ENCODE results near the gene CDKN1B. TPM values are rescaled to one million over a fixed set of nuclear protein-coding genes. Genes with fewer than 3 reads are reported as not detected.
A peak's percentile ranks its signal among the peaks of the same experiment; 100 is the strongest.

The CDKN1B gene
- polyA plus RNA-seq (ENCODE audit: low read depth in 6 of 6) = 10 to 100 TPM in 4 of 6 donors, 1 to 10 TPM in 2; 4.7 to 26.8 (median 14.5) TPM

DNA sequence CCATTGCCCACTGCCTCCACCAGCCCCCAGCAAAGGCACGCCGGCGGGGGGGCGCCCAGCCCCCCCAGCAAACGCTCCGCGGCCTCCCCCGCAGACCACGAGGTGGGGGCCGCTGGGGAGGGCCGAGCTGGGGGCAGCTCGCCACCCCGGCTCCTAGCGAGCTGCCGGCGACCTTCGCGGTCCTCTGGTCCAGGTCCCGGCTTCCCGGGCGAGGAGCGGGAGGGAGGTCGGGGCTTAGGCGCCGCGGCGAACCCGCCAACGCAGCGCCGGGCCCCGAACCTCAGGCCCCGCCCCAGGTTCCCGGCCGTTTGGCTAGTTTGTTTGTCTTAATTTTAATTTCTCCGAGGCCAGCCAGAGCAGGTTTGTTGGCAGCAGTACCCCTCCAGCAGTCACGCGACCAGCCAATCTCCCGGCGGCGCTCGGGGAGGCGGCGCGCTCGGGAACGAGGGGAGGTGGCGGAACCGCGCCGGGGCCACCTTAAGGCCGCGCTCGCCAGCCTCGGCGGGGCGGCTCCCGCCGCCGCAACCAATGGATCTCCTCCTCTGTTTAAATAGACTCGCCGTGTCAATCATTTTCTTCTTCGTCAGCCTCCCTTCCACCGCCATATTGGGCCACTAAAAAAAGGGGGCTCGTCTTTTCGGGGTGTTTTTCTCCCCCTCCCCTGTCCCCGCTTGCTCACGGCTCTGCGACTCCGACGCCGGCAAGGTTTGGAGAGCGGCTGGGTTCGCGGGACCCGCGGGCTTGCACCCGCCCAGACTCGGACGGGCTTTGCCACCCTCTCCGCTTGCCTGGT is at the start of gene CDKN1B:
CDKN1B (plus strand) TSS at position 576 of the 793 bp plus-strand sequence. CDS start 472 bp downstream, outside the sequence.
- peak within 1 kb of the TSS; percentile 83 to 99 (median 98) for H3K4me3 Mint-ChIP-seq
- peak within 1 kb of the TSS; percentile 96 to 100 (median 98) for H3K27ac Mint-ChIP-seq
- no peaks in the 10 kb centered on the region for H3K9me3 Mint-ChIP-seq
- H3K4me1 Mint-ChIP-seq = peaks cover 61 to 75% (median 69%) of the 10 kb centered on the region in 3 donors
- no peaks in the 10 kb centered on the region for H3K27me3 Mint-ChIP-seq
- ATAC-seq (ENCODE audit: low read depth in 2 of 2) (peak; percentile 67 to 72), DNase-seq (peak; percentile 84)
- H3K36me3 Mint-ChIP-seq = peaks cover 24 to 36% of the 10 kb centered on the region in 2 donors

DNA sequence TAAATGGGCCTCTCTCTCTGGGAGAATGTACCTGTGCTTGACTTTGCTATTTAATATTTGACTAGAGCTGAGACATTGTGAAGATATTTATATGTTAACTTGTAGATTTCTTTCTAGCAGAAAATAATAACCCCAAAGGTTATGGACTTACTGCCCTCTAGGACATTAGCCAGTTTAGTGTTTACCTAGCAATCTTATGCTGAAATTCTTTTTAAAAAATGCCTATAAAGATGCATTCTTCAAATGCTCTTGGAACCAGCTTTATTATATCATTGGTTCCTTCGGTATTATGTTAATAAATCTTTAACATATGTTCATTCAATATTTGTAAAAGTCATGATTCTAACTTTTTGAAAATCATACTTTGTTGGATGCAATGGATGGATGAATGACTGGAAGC is 49.2 kb upstream of the CDKN1B start:
- ATAC-seq (ENCODE audit: low read depth in 2 of 2) (no peak), DNase-seq (no peak)
- Mint-ChIP-seq H3K36me3 (no peaks in the 10 kb centered on the region), H3K9me3 (no peaks in the 10 kb centered on the region), H3K4me3 (no peak overlapping the region), H3K27me3 (peaks cover 0 to 4% (median 0%) of the 10 kb centered on the region in 3 donors), H3K27ac (no peak overlapping the region), H3K4me1 (no peaks in the 10 kb centered on the region)

DNA sequence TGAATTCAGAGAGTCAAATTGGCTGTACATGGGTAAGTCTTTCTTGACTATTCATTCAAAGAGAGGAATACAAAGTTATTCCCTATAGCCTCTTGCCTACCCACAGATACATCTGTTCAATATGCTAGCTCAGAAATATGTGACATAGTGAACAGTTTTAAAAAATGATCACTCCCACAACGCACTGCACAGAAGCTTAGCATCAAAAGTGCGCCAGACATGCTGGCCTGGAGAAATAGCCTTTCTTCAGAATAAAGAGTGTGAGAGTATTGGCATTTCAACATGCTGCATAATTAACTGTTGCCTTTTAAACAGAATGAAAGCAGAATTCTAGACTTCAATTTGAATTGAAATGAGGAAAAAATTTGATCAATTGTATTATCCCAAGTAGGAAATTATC is 48.1 kb upstream of the CDKN1B start:
- Mint-ChIP-seq H3K27me3 (peaks cover 0 to 4% (median 0%) of the 10 kb centered on the region in 3 donors), H3K27ac (no peak overlapping the region), H3K9me3 (no peaks in the 10 kb centered on the region)

DNA sequence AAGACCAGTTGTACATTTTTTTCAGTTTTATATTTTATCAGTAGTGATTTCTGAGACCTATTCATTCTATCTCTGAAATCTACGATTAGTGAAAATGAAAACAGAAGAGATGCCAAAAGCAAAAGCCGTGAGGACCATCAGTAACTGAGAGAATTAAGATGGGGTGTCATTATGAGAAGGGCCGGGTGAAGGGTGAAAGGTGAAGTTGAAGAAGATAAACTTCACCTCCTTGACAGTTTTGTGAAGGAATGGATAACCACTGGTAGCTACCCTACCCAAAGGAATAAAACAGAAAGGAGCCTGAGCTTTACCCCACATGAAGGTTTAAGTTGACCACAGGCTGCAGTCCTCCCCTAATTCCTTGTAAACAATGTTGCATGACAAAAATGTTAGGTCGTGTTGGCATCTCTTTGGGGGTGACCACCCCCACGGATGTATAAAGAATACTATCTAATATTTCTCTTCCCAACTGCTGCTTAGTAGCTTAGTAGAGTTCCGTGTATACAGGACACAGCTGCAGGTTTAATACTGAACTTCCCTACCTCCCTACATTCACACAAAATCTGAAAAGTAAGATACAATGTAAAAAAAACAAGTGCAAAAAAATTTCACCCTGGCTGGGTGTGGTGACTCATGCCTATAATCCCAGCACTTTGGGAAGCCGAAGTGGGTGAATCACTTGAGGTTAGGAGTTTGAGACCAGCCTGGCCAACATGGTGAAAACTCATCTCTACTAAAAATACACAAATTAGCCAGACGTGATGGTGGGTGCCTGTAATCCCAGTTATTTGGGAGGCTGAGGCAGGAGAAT is 45.1 kb upstream of the CDKN1B start:
- ATAC-seq (ENCODE audit: low read depth in 2 of 2) (no peak), DNase-seq (no peak)
- H3K4me3 Mint-ChIP-seq = no peak overlapping the region
- no peaks in the 10 kb centered on the region for H3K36me3 Mint-ChIP-seq
- no peaks in the 10 kb centered on the region for H3K4me1 Mint-ChIP-seq
- H3K27ac Mint-ChIP-seq = no peak overlapping the region
- no peaks in the 10 kb centered on the region for H3K9me3 Mint-ChIP-seq
- no peaks in the 10 kb centered on the region for H3K27me3 Mint-ChIP-seq

More for the DNA sequence above, 48.1 kb upstream of the CDKN1B start:
- DNase-seq (no peak), ATAC-seq (ENCODE audit: low read depth in 2 of 2) (no peak)
- Mint-ChIP-seq H3K36me3 (no peaks in the 10 kb centered on the region), H3K4me3 (no peak overlapping the region), H3K4me1 (no peaks in the 10 kb centered on the region)

DNA sequence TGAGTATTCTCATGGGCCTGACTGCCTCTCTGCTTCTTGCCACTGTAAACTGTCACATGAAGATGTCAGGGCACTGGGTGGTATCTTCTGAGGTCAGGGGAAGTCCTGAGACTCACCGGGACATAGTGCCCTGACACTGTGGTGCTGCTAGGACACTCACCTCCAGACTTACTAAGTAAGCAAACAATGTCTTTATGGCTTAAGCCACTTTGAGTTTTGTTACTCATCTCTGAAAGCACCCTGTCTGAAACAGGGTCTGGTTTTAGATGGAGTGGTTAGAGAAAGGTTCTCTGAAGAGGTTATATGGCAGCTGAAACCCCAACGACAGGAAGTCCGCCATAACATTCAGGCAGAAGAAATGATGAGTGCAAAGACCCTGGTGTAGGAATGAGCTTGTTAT is 43.9 kb upstream of the CDKN1B start:
- H3K4me1 Mint-ChIP-seq = no peaks in the 10 kb centered on the region
- peak overlapping the region in 1 of 6 donors; percentile 21 for H3K27ac Mint-ChIP-seq
- H3K9me3 Mint-ChIP-seq = no peaks in the 10 kb centered on the region
- no peak for ATAC-seq (ENCODE audit: low read depth in 2 of 2)
- no peak overlapping the region for H3K4me3 Mint-ChIP-seq
- no peaks in the 10 kb centered on the region for H3K36me3 Mint-ChIP-seq
- no peaks in the 10 kb centered on the region for H3K27me3 Mint-ChIP-seq
- DNase-seq = no peak

DNA sequence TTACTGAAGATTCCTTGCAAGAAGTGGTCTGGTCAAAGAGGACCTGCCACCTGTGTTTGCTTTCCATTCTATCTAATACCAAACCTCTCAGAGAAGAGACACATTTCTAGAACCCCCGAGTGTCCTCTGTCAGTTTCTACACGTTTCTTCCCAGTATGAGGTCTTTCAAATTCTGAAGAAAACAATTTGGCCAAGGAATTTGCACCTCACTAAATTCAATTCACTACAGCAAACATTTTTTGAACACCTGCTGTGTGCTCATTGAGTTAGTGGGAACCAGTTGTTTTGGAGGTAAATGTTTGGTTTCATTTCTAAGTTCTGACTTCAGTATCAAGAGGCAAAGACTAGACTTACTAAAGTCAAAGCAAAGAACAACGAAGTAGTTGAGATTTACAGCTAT is 40.6 kb upstream of the CDKN1B start:
- no peaks in the 10 kb centered on the region for H3K4me1 Mint-ChIP-seq
- no peak overlapping the region for H3K27ac Mint-ChIP-seq
- H3K9me3 Mint-ChIP-seq = no peaks in the 10 kb centered on the region
- H3K4me3 Mint-ChIP-seq = no peak overlapping the region
- no peak for ATAC-seq (ENCODE audit: low read depth in 2 of 2)
- H3K36me3 Mint-ChIP-seq = no peaks in the 10 kb centered on the region
- DNase-seq = no peak
- H3K27me3 Mint-ChIP-seq = no peaks in the 10 kb centered on the region

DNA sequence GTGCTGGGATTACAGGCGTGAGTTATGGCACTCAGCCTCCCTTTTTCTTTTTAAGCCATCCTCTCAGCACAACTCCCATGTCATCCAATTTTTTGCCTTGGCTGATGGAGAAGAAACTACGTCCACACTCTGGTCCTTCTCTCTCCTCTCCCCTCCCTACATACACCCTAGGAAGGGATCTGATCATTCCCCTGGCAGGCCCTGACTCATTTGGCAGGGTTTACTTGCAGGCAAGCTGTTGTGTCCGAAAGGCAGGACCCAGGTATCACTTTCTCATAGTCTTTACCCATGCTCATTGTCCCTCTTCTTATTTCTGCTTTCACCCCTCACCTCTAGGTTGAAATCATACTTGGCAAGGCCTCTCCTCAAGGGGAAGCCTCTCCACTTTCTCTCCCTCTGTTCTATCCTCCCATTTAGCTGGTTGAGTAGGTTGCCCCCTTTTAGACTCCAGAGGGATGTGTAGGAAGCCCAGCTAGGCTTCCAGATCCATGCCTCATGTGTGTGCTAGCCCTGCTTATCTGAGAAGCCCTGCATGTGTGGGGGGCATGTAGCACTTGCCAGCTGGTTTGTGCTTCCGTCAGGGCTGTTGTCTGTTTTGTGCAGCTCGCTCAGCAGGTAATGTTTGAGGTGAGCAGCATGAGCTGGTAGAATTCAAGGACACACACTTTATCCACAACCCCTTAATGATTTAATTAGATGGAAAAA is 36.0 kb upstream of the CDKN1B start:
- H3K27ac Mint-ChIP-seq = peak overlapping the region in 2 of 6 donors; percentile 64 to 69
- no peak overlapping the region for H3K4me3 Mint-ChIP-seq
- peaks cover 0 to 2% (median 0%) of the 10 kb centered on the region in 7 donors for H3K9me3 Mint-ChIP-seq
- H3K4me1 Mint-ChIP-seq = no peaks in the 10 kb centered on the region
- H3K36me3 Mint-ChIP-seq = no peaks in the 10 kb centered on the region
- DNase-seq = no peak
- H3K27me3 Mint-ChIP-seq = peaks cover 0 to 11% (median 7%) of the 10 kb centered on the region in 3 donors
- ATAC-seq (ENCODE audit: low read depth in 2 of 2) = no peak

DNA sequence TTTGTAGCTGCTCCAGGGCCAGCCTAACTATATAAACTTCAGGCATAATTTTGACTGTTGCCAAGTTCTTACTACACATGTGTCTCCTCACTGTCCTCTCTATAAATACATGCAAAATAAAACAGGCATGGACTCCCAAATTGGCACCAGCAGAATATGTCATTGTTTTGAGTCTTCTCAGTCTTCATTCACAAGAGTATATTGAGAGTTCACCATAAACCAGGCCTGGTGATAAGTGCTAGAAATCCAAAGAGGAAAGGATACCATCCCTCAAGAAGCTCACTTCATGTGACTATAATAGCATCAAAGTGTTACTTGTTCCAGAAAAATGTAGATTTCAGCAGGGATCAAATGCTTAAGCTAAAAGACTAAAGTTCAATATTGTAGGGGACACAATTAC is 34.9 kb upstream of the CDKN1B start:
- Mint-ChIP-seq H3K9me3 (peaks cover 0 to 2% (median 0%) of the 10 kb centered on the region in 7 donors), H3K4me3 (no peak overlapping the region), H3K27ac (no peak overlapping the region), H3K4me1 (no peaks in the 10 kb centered on the region), H3K36me3 (no peaks in the 10 kb centered on the region), H3K27me3 (peaks cover 0 to 11% (median 7%) of the 10 kb centered on the region in 3 donors)
- ATAC-seq (ENCODE audit: low read depth in 2 of 2) = no peak
- no peak for DNase-seq

DNA sequence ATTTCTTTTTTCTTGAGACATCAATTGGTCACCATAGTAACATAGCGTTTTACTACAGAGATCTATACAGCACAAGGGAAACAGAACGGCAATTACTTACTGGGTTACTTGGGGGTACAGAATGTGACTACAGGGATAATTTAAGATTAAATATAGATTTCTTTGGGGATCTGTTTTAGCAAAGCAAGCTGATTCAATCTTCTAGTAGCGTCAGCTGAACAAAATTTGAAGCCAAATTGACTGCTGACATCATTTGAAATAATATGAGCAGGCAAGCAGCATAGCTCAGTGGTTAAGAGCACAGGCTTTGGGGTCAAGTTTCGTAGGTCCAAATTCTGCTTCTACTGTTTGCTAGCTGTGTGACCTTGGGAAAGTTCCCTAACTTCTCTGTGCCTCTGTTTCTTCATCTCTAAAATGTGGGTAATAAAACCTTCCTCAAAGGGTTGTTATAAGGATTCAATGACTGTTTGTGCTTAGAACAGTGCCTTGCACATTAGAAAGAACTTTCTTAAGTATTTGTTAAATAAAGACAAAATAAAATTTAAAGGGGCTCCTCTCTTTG is 34.0 kb upstream of the CDKN1B start:
- Mint-ChIP-seq H3K27ac (no peak overlapping the region), H3K4me1 (no peaks in the 10 kb centered on the region), H3K9me3 (peaks cover 0 to 2% (median 0%) of the 10 kb centered on the region in 7 donors), H3K27me3 (peaks cover 0 to 11% (median 7%) of the 10 kb centered on the region in 3 donors), H3K4me3 (no peak overlapping the region), H3K36me3 (no peaks in the 10 kb centered on the region)
- ATAC-seq (ENCODE audit: low read depth in 2 of 2) (no peak), DNase-seq (no peak)

DNA sequence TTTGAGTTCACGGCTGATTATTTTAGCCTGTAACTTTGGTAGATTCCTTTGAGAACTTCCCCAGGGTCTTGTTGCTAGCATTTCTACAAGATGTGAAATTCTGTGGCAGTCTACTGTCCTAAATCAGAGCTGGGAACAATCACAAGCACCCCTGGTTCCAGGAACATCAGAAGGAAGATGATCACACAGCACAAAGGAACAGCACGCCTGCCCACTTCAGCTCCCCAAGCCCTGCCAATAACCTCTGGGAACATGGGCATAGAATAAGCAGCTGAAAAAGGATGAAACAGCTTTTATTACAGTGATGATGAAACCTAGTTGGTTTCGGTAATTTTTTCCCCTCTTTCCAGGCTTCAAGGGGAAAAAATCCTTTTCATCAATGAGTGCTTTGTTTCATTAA is 33.4 kb upstream of the CDKN1B start:
- Mint-ChIP-seq H3K27ac (no peak overlapping the region), H3K36me3 (no peaks in the 10 kb centered on the region), H3K4me3 (no peak overlapping the region)

DNA sequence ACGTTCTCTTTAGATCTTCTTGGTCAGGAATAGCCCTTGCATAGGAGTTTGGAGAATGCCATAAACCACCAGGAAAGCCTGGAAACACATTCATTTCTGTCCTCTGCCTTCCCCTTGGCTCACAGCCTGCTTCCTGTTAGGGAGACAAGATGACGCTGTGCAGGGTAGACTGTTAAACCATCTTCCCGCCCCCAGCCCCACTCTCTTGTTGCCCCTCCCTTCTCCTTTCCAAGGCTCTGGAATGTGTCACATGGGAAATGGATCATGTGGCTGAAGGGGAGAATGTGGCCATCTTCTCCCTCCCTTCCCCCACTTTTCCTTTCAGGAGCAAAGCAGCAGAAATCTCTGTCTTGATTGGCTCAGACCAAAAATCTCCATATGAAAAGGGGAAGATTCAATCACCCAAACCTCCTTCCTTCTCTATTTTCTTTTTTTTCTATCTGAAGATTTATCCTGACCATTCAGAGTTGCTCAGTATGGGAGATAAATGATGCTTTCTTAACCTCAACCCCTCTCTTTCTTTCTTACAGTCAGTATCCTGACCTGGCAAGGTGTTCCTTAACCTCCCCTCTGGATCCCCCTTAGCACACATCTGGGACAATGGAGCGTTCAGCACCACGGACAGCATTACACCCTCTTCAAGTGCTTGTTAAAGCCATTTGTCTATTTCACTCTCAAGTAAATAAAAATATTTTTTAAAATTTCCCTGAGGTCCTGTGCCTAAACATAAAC is 32.6 kb upstream of the CDKN1B start:
- Mint-ChIP-seq H3K36me3 (no peaks in the 10 kb centered on the region), H3K27me3 (peaks cover 0 to 11% (median 7%) of the 10 kb centered on the region in 3 donors), H3K4me1 (no peaks in the 10 kb centered on the region), H3K9me3 (peaks cover 0 to 2% (median 0%) of the 10 kb centered on the region in 7 donors), H3K27ac (no peak overlapping the region), H3K4me3 (no peak overlapping the region)
- ATAC-seq (ENCODE audit: low read depth in 2 of 2) (no peak), DNase-seq (no peak)

More for the DNA sequence above, 33.4 kb upstream of the CDKN1B start:
- DNase-seq (no peak), ATAC-seq (ENCODE audit: low read depth in 2 of 2) (no peak)
- no peaks in the 10 kb centered on the region for H3K4me1 Mint-ChIP-seq
- peaks cover 0 to 2% (median 0%) of the 10 kb centered on the region in 7 donors for H3K9me3 Mint-ChIP-seq
- H3K27me3 Mint-ChIP-seq = peaks cover 0 to 11% (median 7%) of the 10 kb centered on the region in 3 donors

DNA sequence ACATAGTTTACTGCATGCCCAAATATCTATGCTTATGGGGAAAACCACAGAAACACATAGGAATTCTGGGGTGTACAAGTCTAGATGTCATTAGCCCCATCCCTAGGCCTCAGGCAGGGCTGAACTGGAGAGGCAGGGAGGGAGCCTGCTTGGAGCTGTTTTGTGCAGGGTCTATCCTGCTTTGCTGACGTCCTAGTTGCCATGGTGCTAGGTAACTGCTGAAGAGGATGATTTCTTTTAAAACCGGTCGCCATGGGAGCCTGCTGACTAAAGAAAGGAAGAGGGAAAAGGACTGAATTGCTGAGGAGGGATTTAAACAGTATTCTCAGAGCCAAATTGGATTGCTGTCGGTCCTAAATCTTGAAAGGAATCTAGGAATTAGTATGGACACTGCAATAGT is 31.9 kb upstream of the CDKN1B start:
- H3K36me3 Mint-ChIP-seq = no peaks in the 10 kb centered on the region
- no peaks in the 10 kb centered on the region for H3K4me1 Mint-ChIP-seq
- no peak for ATAC-seq (ENCODE audit: low read depth in 2 of 2)
- no peak overlapping the region for H3K4me3 Mint-ChIP-seq
- no peak overlapping the region for H3K27ac Mint-ChIP-seq
- DNase-seq = no peak
- H3K9me3 Mint-ChIP-seq = peaks cover 0 to 2% (median 0%) of the 10 kb centered on the region in 7 donors
- H3K27me3 Mint-ChIP-seq = peaks cover 0 to 11% (median 7%) of the 10 kb centered on the region in 3 donors
